Measurements from ENCODE around the gene ROBO4.

DNA sequence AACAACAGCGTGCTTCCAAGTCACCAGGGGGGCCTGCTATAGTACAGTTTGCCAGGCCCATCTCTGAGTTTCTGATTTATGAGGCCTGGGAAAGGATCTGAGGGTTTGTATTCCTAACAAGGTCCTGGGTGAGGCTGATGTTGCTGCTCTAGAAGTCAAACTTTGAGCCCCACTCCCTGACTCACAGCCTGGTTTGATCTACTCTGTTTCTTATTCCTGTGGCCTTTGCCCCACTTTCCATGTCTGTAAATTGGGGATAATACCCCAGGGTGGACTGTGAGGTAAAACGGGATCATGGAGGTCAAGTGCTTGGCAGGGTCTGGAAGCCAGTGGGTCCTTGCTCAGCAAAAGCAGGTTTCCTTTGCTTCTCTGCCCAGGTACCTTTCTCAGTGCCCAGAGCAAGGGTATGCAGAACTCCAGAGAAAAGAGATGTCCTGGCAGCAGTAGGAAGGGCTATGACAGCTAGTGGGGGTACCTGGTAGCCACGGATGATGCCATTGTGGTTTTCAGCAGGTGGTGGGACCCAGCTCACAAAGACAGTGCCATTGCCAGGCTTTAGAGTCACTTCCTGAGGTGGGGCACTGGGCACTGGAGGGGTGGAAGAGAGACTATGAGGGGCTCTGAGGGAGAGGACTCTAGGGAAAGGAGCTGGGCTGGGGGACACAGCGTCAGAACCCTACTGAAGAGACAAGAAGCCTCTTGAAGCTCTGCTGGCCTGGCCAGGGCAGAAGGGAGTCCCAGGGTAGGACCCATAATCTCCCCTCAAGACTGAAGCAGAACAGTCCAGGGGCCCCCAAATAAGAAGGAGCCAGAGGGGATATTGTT is 2.8 kb downstream of the ROBO4 start:
- TF ChIP-seq POLR2A (IDR thresholded peaks at IDR 0.05) (no peak), CTCF (IDR thresholded peaks at IDR 0.05) (no peak), POLR2AphosphoS5 (IDR thresholded peaks at IDR 0.05) (no peak)

Measured in breast epithelium (tissue), 3 donors.